Medulla oblongata (tissue), 1 donor: ENCODE measurements around the gene ZDHHC11B.
A peak's percentile ranks its signal among the peaks of the same experiment; 100 is the strongest.
"Not testable (repeated sequence)": the region's sequence is repeated elsewhere in the genome, so short reads cannot be mapped to it uniquely, and the experiment has no call there.

ENCODE experiments used
- DNase-seq: peaks from one replicate; pipeline ENCODE4 v3.0.0-alpha.2; 2015; ENCODE audit errors: extremely low spot score

Gene ZDHHC11B

GRCh38 chr5:766666-767431 is 17.7 kb downstream of the ZDHHC11B start:
- DNase-seq = peak; percentile 1

GRCh38 chr5:765948-766631 is 18.4 kb downstream of the ZDHHC11B start:
- no peak for DNase-seq

- no peak for DNase-seq
These were observed 20.3 kb downstream of the ZDHHC11B start for GRCh38 chr5:763998-764781.

- no peak for DNase-seq
These were observed 21.1 kb downstream of the ZDHHC11B start for GRCh38 chr5:763397-763796.

- DNase-seq = not testable (repeated sequence)
These were observed 21.5 kb downstream of the ZDHHC11B start for GRCh38 chr5:762996-763395.

GRCh38 chr5:761854-762710 is 22.4 kb downstream of the ZDHHC11B start:
- peak; percentile 47 for DNase-seq

GRCh38 chr5:761059-761771 is 23.3 kb downstream of the ZDHHC11B start:
- DNase-seq = no peak

- DNase-seq = no peak
These were observed 24.0 kb downstream of the ZDHHC11B start for GRCh38 chr5:760363-761058.

GRCh38 chr5:759781-760362 is 24.7 kb downstream of the ZDHHC11B start:
- no peak for DNase-seq

- no peak for DNase-seq
These were observed 25.3 kb downstream of the ZDHHC11B start for GRCh38 chr5:759111-759751.

GRCh38 chr5:758698-759053 is 25.9 kb downstream of the ZDHHC11B start:
- no peak for DNase-seq

GRCh38 chr5:757931-758697 is 26.4 kb downstream of the ZDHHC11B start:
- peak; percentile 37 for DNase-seq

GRCh38 chr5:757346-757930 is 27.1 kb downstream of the ZDHHC11B start:
- no peak for DNase-seq

- no peak for DNase-seq
These were observed 27.6 kb downstream of the ZDHHC11B start for GRCh38 chr5:756865-757345.

- no peak for DNase-seq
These were observed 28.4 kb downstream of the ZDHHC11B start for GRCh38 chr5:756171-756570.

- DNase-seq = not testable (repeated sequence)
These were observed 30.3 kb downstream of the ZDHHC11B start for GRCh38 chr5:754143-754632.

GRCh38 chr5:753567-754142 is 30.9 kb downstream of the ZDHHC11B start:
- DNase-seq = not testable (repeated sequence)
